A172 (cell line): ENCODE data around the gene PANX1. TPM values are rescaled to one million over a fixed set of nuclear protein-coding genes. Genes with fewer than 3 reads are reported as not detected.
"Not testable (repeated sequence)": the region's sequence is repeated elsewhere in the genome, so short reads cannot be mapped to it uniquely, and the experiment has no call there.

Source experiments
- DNase-seq: peaks from one replicate; pipeline ENCODE4 v3.0.0-alpha.2; 2015; ENCODE audit warnings: low spot score
- total RNA-seq: library from RNA; depleted of rRNA; stranded (reverse); fragments of >200 nt; shearing (Covaris generic); gene quantifications from 2 replicates; pipeline ENCODE4 v1.2.3, GENCODE V29; 2014

Gene PANX1
- total RNA-seq, 1 experiment from 2014 or later: 37.9 TPM

DNA sequence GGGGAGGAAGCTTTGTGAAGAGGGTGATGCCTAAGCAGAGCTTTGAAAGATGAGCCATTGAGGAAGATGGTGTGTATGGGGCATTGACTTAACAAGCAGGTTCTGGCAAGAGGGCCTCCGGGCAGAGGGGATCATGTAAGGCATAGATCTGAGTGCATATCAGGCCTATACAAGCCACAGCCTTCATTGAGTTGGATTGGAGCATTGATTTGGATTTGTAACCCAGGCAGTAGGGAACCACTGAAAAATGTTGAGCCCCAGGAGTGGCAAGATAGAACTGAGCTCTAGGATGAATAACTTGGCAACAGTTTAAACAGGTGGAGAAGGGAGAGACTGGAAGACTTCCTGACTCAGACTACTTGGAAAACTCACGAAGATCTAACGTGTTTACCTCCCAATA lies 21.4 kb downstream of the PANX1 start:
- no peak for DNase-seq

DNA sequence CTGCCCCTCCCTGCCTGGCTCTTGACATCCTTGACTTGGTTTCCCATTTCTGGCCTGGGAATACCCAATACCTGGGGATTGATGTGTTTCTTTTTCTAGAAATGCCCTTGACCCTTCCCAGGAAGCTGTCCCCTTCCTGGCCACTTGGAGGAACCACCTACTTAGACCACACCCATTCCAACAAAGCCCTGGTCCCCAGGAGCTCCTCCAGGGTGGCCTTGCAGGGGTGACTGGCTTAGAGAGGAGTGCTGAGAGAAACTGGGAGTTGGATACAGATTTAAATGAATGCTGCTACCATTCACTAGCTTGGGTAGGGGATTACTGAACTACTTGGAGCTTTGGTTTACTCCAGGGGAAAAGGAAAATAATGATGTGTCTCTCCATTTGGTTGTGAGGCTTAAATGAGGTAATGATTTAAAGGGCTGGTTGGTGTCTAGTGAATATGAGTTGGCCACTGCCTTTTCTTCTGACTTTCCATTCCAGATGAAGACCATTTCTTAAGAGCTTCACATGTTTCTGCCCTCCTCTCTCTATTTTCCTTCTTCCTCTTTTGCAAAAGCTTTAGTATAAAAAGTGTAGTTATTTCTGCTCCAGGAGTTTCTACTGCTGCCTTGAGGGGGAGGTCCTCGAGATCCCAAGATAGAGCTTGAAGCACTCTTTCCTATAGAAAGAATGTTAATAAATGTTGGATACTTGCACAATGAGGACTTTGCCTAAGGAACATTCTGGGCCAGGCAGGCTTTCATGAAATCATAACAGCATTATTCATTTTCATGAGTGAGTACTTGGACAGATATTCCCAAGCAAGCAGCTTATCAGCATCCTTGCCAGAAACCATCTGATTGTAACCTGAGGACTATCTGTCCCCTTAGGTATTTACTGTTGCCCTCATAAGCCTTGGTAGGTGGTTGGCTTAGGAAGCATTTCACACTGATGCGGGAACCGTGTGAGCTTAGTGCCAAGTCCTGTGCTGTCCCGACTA lies 22.4 kb downstream of the PANX1 start:
- no peak for DNase-seq

DNA sequence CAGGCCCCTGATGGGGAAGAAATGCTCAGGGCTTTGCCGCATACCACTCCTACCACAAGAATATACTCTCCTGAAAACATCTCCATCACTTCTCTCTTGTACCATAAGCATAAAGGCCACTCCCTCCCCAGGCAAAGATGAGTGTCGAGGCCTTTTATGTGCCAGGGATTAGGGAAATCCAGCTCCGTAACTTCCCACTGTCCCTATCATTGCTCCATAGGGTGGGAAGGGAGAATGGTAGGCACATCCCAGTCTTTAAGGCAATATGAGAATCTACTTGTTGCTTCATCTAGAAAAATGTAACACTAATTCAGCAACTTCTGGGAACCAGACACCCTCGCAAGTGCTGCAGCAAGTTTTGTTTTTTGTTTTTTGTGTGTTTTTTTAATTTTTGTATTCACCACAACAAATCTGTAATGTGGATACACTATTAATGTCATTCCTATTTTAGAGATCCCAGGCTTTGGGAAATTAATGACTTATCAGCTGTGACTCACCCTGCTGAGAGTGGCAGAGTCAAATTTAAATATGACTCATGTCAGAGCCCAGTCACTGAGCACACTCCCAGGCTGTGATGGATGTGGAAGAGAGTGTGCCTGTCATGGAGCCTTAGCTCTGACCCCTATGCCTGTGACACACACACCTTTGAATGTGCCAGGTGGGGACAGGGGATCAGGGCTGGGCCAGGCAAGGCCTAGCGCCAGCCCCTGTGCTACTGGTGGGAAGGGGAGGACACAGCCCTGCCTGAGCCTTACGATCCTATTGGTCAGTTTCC lies 23.4 kb downstream of the PANX1 start:
- DNase-seq: peak; percentile 79

DNA sequence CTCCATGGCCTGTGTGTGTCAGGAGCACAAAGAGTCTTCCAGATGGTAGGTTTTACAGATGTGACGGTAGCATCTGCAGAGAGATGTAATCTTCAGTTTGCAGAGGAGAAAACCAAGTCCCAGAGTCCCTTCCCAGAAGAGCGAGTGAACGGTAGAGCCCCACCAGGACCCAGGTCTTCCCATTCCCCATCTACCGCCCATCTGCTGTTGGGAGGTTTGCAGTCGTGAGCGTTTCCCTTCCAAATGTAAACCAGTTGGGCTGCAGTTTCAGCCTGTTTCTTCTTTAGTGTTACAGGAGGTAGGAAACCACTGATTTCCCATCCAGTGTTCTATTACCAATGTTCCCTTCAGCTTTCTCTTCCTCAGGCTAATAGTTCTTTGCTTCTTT lies 24.0 kb downstream of the PANX1 start:
- DNase-seq: no peak

DNA sequence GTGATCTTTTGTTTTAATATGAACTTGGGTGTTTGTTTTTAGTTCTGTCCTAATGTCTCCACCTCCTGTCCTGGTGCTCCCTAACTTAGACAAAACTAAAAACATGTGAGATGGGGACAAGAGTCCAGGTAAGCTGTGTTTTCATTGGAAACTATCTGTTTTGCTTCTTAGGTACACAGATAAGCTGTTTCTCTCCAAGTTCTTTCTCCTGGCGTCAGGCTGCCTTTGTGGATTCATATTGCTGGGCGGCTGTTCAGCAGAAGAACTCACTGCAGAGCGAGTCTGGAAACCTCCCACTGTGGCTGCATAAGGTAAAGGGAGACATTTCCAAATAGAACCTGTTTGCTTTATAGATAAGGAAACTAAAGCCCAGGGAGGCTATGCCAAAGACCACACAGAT lies 24.7 kb downstream of the PANX1 start:
- DNase-seq: no peak

DNA sequence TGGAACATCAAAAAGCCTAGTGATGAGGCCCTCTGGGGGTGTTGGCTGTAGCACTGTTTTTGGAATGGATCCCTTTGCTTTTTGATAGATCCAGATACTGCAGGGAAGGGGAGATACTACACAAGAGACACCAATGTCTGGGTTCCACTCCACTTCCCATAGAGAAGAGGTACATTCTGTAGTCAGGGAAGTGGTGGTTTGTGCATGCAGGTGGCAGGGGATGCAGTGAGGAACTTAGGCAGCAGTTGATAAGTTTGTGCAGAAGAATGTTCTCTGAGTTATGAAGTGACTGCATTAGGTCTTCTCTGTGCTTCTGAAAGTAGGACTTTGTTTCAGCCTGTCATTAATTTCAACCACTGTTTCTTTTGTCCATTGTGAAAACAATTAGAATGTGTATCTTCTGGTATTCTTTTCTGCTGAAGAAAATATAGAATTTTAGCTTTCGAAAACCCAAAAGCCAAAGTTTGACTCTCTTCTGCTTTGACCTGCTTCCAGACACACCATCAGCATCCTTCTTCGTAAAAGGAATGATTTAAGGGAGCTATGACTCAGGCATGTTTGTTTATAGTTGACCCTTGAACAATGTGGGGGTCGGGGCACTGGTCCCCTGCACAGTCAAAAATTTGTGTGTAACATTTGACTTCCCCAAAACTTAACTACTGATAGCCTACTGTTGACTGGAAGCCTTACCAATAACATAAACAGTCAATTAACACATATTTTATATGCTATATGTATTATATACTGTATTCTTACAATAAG lies 25.6 kb downstream of the PANX1 start:
- no peak for DNase-seq

DNA sequence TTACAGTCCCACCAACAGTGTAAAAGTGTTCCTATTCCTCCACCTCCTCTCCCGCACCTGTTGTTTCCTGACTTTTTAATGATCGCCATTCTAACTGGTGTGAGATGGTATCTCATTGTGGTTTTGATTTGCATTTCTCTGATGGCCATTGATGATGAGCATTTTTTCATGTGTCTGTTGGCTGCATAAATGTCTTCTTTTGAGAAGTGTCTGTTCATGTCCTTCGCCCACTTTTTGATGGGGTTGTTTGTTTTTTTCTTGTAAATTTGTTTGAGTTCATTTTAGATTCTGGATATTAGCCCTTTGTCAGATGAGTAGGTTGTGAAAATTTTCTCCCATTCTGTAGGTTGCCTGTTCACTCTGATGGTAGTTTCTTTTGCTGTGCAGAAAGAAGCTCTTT lies 28.7 kb downstream of the PANX1 start:
- DNase-seq: not testable (repeated sequence)

DNA sequence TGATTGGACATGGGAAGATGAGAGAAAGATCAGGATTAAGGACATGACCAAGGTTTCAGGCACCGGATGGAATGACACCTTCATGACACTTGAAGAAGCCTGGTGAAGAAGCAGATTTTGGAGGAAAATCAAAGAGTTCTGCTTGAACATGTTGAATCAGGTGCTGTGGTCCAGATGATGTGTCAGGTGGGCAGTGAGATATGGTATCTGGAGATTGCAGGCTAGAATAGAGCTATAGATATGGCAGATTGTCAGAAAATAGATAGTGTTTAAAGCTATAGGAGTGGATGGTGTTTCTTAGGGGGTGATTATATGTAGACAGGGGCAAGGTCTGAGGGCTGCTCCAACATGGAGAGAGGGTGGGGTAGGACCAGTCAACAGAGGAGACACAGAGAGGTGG lies 40.2 kb downstream of the PANX1 start:
- no peak for DNase-seq

DNA sequence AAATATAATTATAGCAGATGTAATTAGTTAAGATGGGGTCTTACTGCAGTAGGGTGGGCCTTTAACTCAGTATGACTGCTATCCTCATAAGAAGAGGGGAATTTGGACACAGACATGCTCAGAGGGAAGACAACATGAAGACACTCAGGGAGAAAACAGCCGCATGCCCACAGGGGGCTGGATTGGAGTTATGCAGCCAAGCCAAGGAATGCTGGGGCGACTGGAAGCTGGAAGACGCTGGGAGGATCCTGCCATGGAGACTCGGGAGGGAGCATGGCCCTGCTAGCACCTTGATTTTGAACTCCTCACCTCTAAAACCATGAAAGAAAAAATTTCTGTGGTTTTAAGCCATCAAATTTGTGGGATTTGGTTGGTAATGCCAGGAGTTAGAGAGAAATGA lies 40.9 kb downstream of the PANX1 start:
- no peak for DNase-seq

DNA sequence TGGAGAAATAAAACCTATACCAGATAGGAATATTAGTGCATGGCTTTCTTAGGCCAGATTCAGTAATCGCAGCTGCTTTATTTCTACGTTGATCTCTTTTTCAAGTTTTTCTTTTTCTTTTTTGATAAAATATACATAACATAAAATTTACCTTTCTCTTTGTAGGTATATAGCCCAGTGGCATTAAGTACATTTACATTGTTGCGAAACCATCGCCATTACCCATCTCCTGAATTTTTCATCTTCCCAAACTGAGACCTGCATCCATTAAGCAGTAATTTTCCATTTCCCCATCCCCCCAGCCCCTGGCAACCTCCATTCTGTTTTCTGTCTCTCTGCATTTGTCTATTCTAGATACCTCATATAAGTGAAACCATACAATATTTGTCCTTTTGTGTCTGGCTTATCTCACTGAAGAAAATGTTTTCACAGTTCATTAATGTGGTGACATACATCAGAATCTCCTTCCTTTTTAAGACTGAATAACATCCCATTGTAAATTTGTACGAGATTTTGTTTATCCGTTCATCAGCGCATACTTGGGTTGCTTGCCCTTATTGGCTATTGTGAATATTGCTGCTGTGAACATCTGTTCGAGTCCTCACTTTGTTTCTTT lies 41.4 kb downstream of the PANX1 start:
- no peak for DNase-seq

DNA sequence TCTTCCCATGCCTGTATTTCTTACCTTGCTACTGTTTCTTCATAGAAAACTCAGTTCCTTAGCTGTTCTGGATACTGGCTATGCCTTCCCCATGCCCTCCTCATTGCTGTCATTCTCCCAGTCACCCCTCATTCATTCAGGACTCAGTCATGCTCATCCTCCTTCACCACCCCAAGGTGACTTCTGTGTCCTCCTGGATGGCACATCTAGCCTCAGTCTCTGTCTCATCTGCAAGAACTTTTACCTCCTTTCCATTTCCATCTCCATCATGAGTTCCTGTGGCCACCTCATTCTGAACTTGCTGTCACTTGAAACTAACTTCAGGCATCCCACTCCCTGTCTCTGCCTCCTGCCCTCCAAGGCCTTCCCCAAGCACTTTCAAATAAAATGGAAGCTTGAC lies 42.3 kb downstream of the PANX1 start:
- DNase-seq: no peak

DNA sequence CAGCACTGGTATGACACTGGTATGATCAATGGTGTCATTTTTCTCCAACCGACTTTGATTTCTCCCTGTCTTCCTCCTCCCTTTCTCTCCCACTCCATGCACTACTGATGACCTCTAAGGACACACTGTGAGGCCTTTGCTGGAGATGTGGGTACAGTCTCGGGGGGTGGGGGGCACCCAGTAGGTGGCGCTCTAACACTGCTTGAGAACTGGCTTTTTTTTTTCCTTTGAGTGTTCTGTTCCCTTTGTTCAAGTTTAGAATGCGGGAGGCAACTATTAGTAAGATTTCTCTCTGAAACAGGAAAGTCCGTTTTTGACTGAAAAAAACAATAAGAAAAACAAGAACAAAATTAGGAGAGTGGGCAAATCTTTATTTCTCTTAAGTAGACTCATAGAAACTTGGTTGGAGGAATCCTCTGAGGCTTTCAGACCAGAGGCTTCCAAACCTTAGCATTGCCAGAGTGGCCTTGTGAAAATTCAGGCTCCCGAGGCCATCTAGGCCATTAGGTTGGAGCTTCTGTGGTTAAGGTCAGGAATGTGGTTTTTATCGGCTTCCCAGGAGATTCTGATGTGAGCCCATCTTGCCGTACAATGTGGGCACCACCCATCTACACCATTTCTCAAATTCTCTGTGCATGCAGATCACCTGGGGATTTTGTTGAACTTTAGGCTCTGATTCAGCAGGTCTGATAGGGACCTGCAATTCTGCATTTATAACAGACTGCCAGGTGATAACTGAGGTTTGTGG lies 43.2 kb downstream of the PANX1 start:
- DNase-seq: no peak

DNA sequence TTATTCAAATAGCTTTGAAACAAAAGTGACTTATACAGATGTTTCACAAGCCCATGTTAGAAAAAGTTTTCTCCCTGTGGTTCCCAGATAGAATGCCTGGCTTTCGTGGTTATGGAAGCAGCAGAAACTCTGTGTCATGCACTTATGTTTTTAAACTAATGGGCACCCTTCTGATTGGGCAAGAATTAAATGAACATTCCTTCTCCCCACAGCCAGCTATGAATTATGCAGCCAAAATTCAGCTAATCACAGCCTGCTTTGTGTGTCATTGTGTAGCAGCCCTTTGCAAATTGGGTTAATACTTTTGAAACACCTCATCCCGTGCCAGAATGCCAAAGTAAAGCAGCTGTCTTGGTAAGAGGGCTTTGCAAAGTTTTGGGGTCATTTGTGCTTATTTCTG lies 46.9 kb downstream of the PANX1 start:
- DNase-seq: peak; percentile 18

DNA sequence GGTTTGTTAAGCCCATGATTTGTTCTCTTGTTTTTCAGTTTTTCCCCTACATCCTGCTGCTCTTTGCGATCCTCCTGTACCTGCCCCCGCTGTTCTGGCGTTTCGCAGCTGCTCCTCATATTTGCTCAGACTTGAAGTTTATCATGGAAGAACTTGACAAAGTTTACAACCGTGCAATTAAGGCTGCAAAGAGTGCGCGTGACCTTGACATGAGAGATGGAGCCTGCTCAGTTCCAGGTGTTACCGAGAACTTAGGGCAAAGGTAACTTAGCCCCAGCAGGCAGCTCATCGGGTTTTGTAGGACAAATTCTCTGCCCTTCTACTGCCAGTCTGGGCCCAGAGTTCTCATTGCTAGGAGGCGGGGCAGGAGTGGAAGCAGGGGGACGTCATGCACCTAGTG lies 49.7 kb downstream of the PANX1 start:
- DNase-seq: no peak

DNA sequence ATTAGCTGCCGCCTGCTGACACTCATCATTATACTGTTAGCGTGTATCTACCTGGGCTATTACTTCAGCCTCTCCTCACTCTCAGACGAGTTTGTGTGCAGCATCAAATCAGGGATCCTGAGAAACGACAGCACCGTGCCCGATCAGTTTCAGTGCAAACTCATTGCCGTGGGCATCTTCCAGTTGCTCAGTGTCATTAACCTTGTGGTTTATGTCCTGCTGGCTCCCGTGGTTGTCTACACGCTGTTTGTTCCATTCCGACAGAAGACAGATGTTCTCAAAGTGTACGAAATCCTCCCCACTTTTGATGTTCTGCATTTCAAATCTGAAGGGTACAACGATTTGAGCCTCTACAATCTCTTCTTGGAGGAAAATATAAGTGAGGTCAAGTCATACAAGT lies 51.1 kb downstream of the PANX1 start:
- no peak for DNase-seq

DNA sequence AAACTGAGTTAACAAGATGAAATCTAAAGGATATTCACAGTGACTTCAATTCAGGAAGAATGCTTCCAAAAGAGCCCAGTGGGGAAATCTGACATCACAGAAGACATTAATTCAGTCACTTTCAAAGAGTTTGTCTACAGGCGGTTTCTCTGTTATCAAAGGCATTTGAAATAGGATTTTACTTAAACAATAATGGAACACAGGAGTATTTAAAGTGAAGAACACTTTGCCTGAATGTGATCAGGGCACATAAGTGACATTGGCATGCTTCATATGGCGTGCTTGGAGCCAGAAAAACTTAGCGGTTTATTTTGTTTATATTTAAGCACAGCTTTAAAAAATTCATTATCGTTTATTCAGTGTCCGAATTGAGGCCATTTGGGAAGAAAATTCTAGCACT lies 52.9 kb downstream of the PANX1 start:
- DNase-seq: no peak

DNA sequence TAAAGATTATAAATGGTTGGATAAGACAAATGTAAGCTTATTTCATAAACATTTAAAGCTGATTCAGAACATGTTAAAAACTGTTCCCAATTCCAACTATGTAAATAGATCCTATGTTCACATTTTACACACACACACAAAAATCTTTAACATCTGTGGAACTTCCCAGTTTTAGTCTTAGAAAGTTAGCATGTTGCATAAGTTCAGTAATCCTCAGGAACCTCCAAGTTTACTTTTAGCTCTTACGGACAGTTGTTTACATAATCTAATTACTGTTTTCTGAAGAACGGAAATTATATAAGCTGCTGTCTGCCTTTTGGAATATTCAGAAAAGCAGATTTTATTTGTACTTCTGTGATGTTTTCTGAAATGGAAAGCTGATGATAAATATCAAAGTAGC lies 53.3 kb downstream of the PANX1 start:
- no peak for DNase-seq

DNA sequence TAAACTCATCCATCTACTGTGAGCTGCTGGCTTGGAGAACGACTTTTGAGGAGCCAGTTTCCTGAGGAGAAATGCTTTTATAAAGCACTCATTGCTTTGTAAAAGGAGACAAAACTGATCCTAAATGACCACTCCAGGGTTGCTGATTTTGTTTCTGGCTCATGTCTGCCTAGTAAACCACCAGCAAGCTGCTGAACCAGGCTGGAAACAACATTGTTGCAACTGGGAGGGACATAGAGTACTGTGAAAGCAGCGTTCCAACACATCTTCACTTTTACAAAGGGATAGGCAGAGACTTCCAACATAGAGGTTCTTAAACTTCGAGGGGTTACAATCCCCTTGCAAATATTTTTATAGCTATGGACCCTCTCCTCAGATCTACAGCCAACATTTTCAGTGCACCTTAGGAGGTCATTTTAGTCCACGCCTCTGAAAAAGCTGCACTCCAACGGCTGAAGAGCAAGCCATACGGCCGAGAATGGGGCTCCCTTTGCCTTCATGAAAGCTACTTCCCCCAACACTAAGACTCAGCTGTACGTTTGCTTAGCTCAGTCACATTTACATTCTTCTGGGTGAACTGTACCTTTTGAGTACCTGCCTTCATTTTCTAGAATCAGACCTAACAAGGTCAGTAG lies 54.7 kb downstream of the PANX1 start:
- no peak for DNase-seq

DNA sequence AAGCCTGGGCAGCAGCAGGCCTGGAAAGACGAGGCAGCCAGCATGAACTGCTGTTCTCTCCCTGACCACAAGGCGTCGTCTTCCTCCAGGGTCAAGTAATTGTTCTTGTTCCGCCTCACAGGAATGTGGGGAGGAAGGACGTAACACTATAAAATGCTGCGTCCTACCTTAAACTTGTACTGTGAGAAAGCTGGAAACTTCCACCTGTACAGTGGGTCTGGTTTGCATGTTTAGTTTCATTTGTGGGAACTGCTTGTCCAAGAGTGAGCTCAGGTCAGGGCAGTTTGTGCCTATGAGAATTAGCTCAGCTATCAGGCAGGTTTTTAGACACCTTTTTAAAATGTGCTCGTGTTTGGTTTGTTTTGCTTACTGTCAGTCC lies 55.2 kb downstream of the PANX1 start:
- DNase-seq: peak; percentile 12

DNA sequence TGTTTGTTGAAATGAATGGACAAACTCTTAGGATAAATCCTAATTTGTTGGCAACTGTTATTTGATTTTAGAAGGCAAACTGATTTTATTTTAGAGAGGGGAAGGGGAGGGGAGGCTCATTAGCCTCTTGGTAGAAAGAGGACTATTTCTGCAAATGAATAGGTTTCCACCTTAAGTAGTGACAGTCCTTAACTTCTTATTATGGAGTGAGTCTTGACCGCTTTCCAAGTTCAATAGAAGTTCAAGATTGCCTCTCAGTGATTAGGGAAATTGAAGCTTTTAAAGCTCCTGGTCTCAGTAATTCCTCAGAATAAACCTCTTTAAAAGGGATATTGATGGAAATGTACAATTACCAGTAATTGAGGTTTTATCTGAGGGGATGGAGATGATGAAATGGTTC lies 55.7 kb downstream of the PANX1 start:
- no peak for DNase-seq

DNA sequence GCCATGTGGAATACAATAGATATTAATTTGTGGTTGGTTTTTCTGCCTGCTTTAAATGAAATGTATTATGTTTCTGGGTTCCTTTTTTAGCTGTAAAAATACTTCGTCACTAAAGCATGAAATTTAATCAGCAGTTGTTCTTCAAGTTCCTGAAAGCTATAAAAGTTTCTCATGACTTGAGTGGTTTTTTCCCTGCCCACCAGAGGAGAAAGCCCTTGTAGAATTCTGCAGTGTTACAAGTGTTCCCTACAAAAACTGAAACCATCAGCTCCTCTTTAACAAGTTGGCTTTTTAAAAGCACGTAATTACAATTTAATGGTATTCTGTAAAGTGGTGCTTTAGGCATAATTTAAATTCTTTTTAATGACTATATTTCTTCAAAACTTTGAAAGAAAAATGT lies 56.2 kb downstream of the PANX1 start:
- no peak for DNase-seq
